ENCODE results near the gene EDNRB.

DNA sequence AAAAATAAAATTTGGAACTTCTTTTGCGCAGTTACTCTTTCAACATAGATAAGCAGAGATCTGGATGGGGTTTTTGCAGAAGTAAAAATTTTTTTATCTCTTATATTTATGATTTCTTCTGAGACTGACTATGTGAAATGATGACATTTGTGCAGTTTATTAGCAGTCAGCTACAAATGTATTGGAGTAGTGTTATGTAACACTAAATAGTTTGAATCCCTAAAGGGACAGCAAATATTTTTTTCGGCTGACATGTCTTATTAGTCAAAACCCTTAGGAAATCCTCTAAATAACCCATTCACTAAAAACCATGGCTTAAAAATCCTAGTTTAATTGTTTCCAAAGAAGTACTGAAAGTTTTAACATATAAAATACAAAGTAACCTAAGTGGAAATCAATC, 48.0 kb upstream of the EDNRB start:
- TF ChIP-seq CTCF (IDR thresholded peaks at IDR 0.05), result no peak
- TF ChIP-seq POLR2A (IDR thresholded peaks at IDR 0.05), result no peak
